ENCODE data around the gene NEDD4L. TPM values are rescaled to one million over a fixed set of nuclear protein-coding genes. Genes with fewer than 3 reads are reported as not detected.

Gene NEDD4L
- total and polyA plus RNA-seq, 8 donors: 45.0 to 113 (median 66.4) TPM

- intact Hi-C loops (cut with DNase I): loop anchor here in 1 of 3 donors (10.0 kb wide), 1 partner anchor 59 kb away; no protein-coding TSS in a partner anchor
- Histone ChIP-seq H3K4me3 (no peak overlapping the region), H3K27me3 (no peaks in the 10 kb centered on the region), H3K4me1 (peaks cover 6 to 12% (median 10%) of the 10 kb centered on the region in 3 donors), H3K9me3 (no peaks in the 10 kb centered on the region), H3K27ac (no peak overlapping the region), H3K36me3 (no peaks in the 10 kb centered on the region)
- no peak for TF ChIP-seq CTCF (IDR thresholded peaks at IDR 0.05)
- ATAC-seq (no peak), FAIRE-seq (no peak), DNase-seq (no peak)
- 75% methylated on average over 4 of the region's 4 CpGs for WGBS, 2 donors
These were observed 12.0 kb downstream of the NEDD4L start for GRCh38 chr18:58055890-58056558.

GRCh38 chr18:58056852-58057251 lies 12.8 kb downstream of the NEDD4L start:
- no peak overlapping the region for H3K27ac ChIP-seq
- 77 to 80% methylated on average over 5 of the region's 5 CpGs for WGBS, 2 donors
- no peaks in the 10 kb centered on the region for H3K36me3 ChIP-seq
- H3K27me3 ChIP-seq: no peaks in the 10 kb centered on the region
- intact Hi-C loops (cut with DNase I): loop anchor here in 1 of 3 donors (10.0 kb wide), 1 partner anchor 58 kb away; no protein-coding TSS in a partner anchor
- peaks cover 5 to 12% (median 9%) of the 10 kb centered on the region in 3 donors for H3K4me1 ChIP-seq
- no peak overlapping the region for H3K4me3 ChIP-seq
- DNase-seq: no peak
- no peak for ATAC-seq
- no peak for TF ChIP-seq CTCF (IDR thresholded peaks at IDR 0.05)
- no peaks in the 10 kb centered on the region for H3K9me3 ChIP-seq
- no peak for FAIRE-seq

DNA sequence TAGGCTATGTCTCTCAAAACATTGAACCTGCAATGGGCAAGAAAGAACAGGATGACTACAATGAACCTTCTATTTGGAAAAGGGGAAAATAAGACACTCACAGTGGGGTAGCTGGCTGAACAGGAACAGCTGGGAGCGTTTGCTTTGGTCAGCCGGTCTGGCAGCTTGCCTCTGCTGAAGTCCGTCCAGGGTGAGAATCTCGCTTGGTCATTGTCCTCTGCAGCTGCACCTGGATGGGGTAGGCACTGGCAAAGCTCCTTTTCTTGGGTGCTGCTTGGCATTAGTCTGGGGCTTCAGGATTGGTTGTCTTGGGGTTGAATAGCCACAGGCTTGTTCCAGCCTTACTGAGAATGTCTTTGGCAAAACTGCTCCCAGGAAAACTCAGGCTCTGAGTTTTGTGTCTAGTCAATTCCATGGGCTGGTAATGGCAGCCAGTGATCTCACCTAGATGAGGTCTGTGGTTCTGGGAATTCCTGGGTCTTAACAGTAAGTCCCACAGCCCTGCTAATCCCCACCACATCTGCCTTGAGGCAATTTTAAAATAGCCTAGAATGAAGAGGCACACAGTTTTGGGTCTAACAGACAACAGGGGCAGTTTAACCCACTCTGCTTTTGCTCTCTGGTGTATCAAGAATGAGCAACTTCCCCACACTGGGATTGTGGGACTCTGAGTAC lies 13.4 kb downstream of the NEDD4L start:
- TF ChIP-seq CTCF (IDR thresholded peaks at IDR 0.05): no peak
- DNase-seq: no peak
- no peaks in the 10 kb centered on the region for H3K36me3 ChIP-seq
- H3K9me3 ChIP-seq: no peaks in the 10 kb centered on the region
- H3K27ac ChIP-seq: no peak overlapping the region
- WGBS, 2 donors: 41 to 45% methylated on average over 4 of the region's 4 CpGs
- no peaks in the 10 kb centered on the region for H3K27me3 ChIP-seq
- peak in 1 of 4 donors; percentile 32 for ATAC-seq
- no peak overlapping the region for H3K4me3 ChIP-seq
- intact Hi-C loops (cut with DNase I): loop anchor here in 1 of 3 donors (10.0 kb wide), 1 partner anchor 57 kb away; no protein-coding TSS in a partner anchor
- FAIRE-seq: no peak
- peaks cover 0 to 6% (median 6%) of the 10 kb centered on the region in 3 donors for H3K4me1 ChIP-seq

DNA sequence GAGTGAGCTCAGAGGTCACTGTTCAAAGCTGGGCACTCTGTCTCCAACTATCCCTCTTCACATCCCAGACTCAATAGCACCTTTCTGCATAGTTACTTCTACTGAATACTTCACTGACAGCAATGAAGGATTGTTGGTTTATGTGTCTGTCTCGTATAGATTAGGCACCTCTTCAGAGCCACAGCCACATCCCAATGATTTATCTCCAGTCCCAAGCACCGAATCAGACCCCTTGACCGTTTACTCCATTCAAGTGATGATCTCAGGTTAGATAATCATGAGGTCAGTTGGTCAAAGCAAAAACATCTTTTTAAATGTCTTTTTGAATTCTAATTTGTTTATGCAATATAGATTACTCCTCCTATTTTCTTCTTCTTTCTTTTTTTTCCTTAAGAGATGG lies 14.7 kb downstream of the NEDD4L start:
- intact Hi-C loops (cut with DNase I): loop anchor here in 1 of 3 donors (10.0 kb wide), 1 partner anchor 56 kb away; no protein-coding TSS in a partner anchor
- no peak overlapping the region for H3K27ac ChIP-seq

More for the DNA sequence above, 14.7 kb downstream of the NEDD4L start:
- H3K27me3 ChIP-seq: no peaks in the 10 kb centered on the region
- peaks cover 0 to 6% (median 6%) of the 10 kb centered on the region in 3 donors for H3K4me1 ChIP-seq
- no peak for TF ChIP-seq CTCF (IDR thresholded peaks at IDR 0.05)
- H3K4me3 ChIP-seq: no peak overlapping the region
- DNase-seq: no peak
- no peaks in the 10 kb centered on the region for H3K9me3 ChIP-seq
- no peak for FAIRE-seq
- ATAC-seq: no peak
- WGBS, 2 donors: 29 to 59% methylated on average over 3 of the region's 3 CpGs
- H3K36me3 ChIP-seq: no peaks in the 10 kb centered on the region

Data from pancreas (tissue), 10 donors.